Kidney epithelial cell (primary cell): ENCODE measurements around the gene RYR1. TPM values are rescaled to one million over a fixed set of nuclear protein-coding genes. Genes with fewer than 3 reads are reported as not detected.
"Not testable (repeated sequence)": the region's sequence is repeated elsewhere in the genome, so short reads cannot be mapped to it uniquely, and the experiment has no call there.

ENCODE experiments used
- DNase-seq: peaks from one replicate; pipeline ENCODE4 v3.0.0-alpha.2; 2010; ENCODE audit warnings: low read depth
- H3K27me3 ChIP-seq: 2 replicates; pipeline ENCODE4 v1.6.0; 2011; ENCODE audit warnings: low read length; ENCODE audit not compliant: control insufficient read depth, insufficient read depth
- H3K36me3 ChIP-seq: 2 replicates; pipeline ENCODE4 v1.5.1; 2011; ENCODE audit warnings: low read length; ENCODE audit not compliant: control insufficient read depth, insufficient read depth
- H3K4me3 ChIP-seq: 2 replicates; pipeline ENCODE4 v1.5.1; 2011; ENCODE audit warnings: low read depth, mild to moderate bottlenecking, control low read depth, low read length
- total RNA-seq: library from RNA; depleted of rRNA; stranded (reverse); fragments of >200 nt; gene quantifications from 2 replicates; pipeline ENCODE4 v1.2.3, GENCODE V29; 2015
- TF ChIP-seq, protein P1 (sequence below): IDR thresholded peaks from 2 replicates; pipeline ENCODE4 v1.5.1; 2011; ENCODE audit warnings: mild to moderate bottlenecking, moderate library complexity, low read length, control low read depth, inconsistent platforms; ENCODE audit not compliant: insufficient read depth, poor library complexity, severe bottlenecking

RYR1 gene
- total RNA-seq, 1 donor from 2014 or later = 0.17 TPM

DNA sequence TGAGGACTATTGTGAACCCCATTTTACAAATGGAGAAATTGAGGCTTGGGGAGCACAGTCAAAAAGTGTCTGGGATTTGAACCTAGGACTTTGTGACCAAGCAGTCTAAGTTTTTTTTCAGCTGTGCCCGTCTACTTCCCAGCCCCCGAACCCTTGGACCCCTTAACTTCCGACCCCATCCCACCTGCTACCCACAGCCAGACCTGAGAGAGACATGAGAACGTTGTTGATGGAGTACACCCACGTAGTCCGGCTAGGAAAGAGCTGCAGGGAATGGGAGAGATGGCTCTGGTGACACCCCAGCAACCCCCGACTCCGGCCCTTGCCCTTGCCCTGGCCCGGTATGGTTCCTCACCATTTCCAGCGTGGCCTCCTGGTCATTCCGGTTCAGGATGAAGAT is 166.2 kb downstream of the RYR1 start:
- no peak overlapping the region for H3K4me3 ChIP-seq
- H3K27me3 ChIP-seq = peaks cover 8% of the 10 kb centered on the region
- TF ChIP-seq, protein P1, sequence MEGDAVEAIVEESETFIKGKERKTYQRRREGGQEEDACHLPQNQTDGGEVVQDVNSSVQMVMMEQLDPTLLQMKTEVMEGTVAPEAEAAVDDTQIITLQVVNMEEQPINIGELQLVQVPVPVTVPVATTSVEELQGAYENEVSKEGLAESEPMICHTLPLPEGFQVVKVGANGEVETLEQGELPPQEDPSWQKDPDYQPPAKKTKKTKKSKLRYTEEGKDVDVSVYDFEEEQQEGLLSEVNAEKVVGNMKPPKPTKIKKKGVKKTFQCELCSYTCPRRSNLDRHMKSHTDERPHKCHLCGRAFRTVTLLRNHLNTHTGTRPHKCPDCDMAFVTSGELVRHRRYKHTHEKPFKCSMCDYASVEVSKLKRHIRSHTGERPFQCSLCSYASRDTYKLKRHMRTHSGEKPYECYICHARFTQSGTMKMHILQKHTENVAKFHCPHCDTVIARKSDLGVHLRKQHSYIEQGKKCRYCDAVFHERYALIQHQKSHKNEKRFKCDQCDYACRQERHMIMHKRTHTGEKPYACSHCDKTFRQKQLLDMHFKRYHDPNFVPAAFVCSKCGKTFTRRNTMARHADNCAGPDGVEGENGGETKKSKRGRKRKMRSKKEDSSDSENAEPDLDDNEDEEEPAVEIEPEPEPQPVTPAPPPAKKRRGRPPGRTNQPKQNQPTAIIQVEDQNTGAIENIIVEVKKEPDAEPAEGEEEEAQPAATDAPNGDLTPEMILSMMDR = no peak
- DNase-seq = no peak
- no peaks in the 10 kb centered on the region for H3K36me3 ChIP-seq

GRCh38 chr19:38602856-38603255 is 169.4 kb downstream of the RYR1 start:
- DNase-seq, H3K36me3 ChIP-seq, H3K4me3 ChIP-seq, H3K27me3 ChIP-seq: not testable (repeated sequence)

DNA sequence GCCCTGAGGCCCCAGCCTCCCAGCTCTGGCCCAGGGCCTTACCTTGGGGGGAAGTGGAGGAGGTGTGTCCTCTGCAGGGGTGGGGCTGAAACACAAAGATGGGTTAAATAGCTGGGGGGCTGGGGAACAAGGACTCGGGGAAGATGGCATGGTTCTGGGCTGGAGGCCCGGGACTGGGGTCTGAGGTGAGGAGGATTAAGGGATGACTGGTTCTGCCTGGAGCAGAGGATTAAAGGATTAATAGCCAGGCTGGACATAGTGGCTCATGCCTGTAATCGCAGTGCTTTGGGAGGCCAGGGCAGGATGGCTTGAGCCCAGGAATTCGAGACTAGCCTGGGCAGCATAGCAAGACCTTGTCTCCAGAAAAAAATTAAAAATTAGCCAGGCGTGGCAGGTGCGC is 172.6 kb downstream of the RYR1 start:
- no peak for DNase-seq
- no peaks in the 10 kb centered on the region for H3K27me3 ChIP-seq
- TF ChIP-seq, protein P1 = no peak
- no peaks in the 10 kb centered on the region for H3K36me3 ChIP-seq
- no peak overlapping the region for H3K4me3 ChIP-seq

DNA sequence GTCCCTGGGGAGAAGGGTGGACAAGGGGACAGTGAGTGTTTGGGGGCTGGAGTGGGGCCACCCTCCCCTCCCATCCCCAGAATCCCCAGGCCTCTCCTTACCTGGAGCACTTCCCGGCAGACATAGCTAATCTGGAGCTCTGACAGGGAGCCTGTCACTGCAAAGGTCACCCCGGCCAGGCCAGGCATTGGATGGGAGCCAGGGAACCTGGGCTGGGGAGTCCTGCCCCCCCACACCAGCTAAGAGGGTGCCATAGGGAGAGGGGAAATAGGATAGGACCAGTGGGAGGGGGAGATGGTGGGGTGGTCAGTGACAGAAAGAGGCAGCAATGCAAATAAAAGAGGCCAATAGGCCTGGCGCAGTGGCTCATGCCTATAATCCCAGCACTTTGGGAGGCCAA is 180.8 kb downstream of the RYR1 start:
- Histone ChIP-seq H3K27me3 (peaks cover 3% of the 10 kb centered on the region), H3K36me3 (no peaks in the 10 kb centered on the region), H3K4me3 (no peak overlapping the region)
- DNase-seq = no peak
- TF ChIP-seq, protein P1 = no peak

- DNase-seq = no peak
- Histone ChIP-seq H3K4me3 (no peak overlapping the region), H3K36me3 (no peaks in the 10 kb centered on the region), H3K27me3 (peaks cover 3% of the 10 kb centered on the region)
- TF ChIP-seq, protein P1 = no peak
Observed at GRCh38 chr19:38615007-38615581, 181.6 kb downstream of the RYR1 start.

DNA sequence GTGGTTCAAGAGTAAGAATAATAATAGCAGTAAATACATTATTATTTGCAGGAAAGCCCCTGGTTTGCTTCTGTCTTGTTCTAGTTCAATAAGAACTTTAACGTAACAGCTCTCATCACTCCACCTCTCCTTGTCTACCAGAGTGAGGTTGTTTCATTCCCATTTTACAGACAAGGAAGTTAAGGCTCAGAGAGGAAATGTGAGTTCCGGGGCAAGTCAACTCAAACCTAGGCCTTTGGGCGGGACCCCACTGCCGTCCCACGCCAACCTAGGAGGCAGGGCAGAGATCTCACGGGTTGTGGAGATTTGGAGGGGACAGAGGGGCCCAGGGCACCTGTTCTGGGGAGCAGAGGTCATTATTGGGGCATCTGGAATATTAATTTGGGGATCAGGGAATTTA is 182.8 kb downstream of the RYR1 start:
- TF ChIP-seq, protein P1 = no peak
- Histone ChIP-seq H3K4me3 (no peak overlapping the region), H3K27me3 (peaks cover 3% of the 10 kb centered on the region), H3K36me3 (no peaks in the 10 kb centered on the region)
- no peak for DNase-seq
